NCI-H1417 (cell line): ENCODE measurements around the gene PIM3.

Experiments used
- DNase-seq, 3 experiments: peaks; one replicate each; lab custom pipeline; 2025; lab: John Stamatoyannopoulos, UW

The PIM3 gene

GRCh38 chr22:49943405-49943765 lies 17.2 kb upstream of the PIM3 start:
- DNase-seq = no peak

GRCh38 chr22:49943771-49944398 lies 16.7 kb upstream of the PIM3 start:
- DNase-seq = no peak

- DNase-seq = no peak
These were observed 16.1 kb upstream of the PIM3 start for GRCh38 chr22:49944399-49944891.

- peak in 2 of 3 experiments; percentile 14 to 48 for DNase-seq
These were observed 15.4 kb upstream of the PIM3 start for GRCh38 chr22:49945042-49945794.

GRCh38 chr22:49946612-49947295 lies 13.8 kb upstream of the PIM3 start:
- DNase-seq = no peak

- DNase-seq = no peak
These were observed 13.3 kb upstream of the PIM3 start for GRCh38 chr22:49947296-49947622.

- no peak for DNase-seq
These were observed 12.2 kb upstream of the PIM3 start for GRCh38 chr22:49948116-49948957.

- DNase-seq = no peak
These were observed 11.3 kb upstream of the PIM3 start for GRCh38 chr22:49948958-49949913.

- no peak for DNase-seq
These were observed 10.7 kb upstream of the PIM3 start for GRCh38 chr22:49949914-49950292.

- DNase-seq = no peak
These were observed 10.1 kb upstream of the PIM3 start for GRCh38 chr22:49950396-49950994.

- peak in 1 of 3 experiments; percentile 28 for DNase-seq
These were observed 9.4 kb upstream of the PIM3 start for GRCh38 chr22:49951000-49951677.

GRCh38 chr22:49951678-49951985 lies 8.9 kb upstream of the PIM3 start:
- DNase-seq = no peak

- no peak for DNase-seq
These were observed 8.3 kb upstream of the PIM3 start for GRCh38 chr22:49951986-49952896.

GRCh38 chr22:49953027-49953679 lies 7.4 kb upstream of the PIM3 start:
- DNase-seq = peak in 1 of 3 experiments; percentile 6

GRCh38 chr22:49953680-49954344 lies 6.8 kb upstream of the PIM3 start:
- DNase-seq = no peak

- no peak for DNase-seq
These were observed 6.2 kb upstream of the PIM3 start for GRCh38 chr22:49954354-49954753.

- DNase-seq = no peak
These were observed 5.5 kb upstream of the PIM3 start for GRCh38 chr22:49954991-49955580.
